PC-3 (cell line): ENCODE data around the gene PSMG3. TPM values are rescaled to one million over a fixed set of nuclear protein-coding genes. Genes with fewer than 3 reads are reported as not detected.

Experiments used
- ATAC-seq: fragments of 200-7000 bp; cut with Tn5 transposase; 2 replicates; pipeline ENCODE4 v1.9.1; 2020; ENCODE audit warnings: mild to moderate bottlenecking, moderate library complexity
- BruUV-seq: library from RNA; stranded (reverse); fragments of 400-500 nt; replicated peaks from 2 replicates; lab custom pipeline; 2021; lab: Mats Ljungman, UMichigan
- CTCF ChIA-PET: fragments of 300-600 bp; sonication (Branson Sonifier 250); formaldehyde crosslinking; loops from one replicate; lab custom pipeline; 2022; ENCODE audit warnings: antibody characterized with exemption; lab: Charles Lee
- POLR2A ChIA-PET: fragments of 300-600 bp; sonication (Branson Sonifier 250); formaldehyde crosslinking; loops from one replicate; lab custom pipeline; 2022; ENCODE audit warnings: antibody characterized with exemption; ENCODE audit not compliant: unreplicated experiment; lab: Charles Lee
- DNase-seq: peaks from one replicate; pipeline ENCODE4 v3.0.0-alpha.2; 2015
- H2AFZ ChIP-seq: fragments of 300-600 bp; sonication (generic); 2 replicates; pipeline ENCODE4 v1.6.0; 2016; ENCODE audit warnings: antibody characterized with exemption, low read length
- H3F3A ChIP-seq: fragments of 300-600 bp; sonication (generic); one replicate; pipeline ENCODE4 v1.6.0; 2017; ENCODE audit warnings: antibody characterized with exemption, low read length, control low read depth, mild to moderate bottlenecking; ENCODE audit not compliant: unreplicated experiment
- H3K27ac ChIP-seq: fragments of 300-600 bp; sonication (generic); 2 replicates; pipeline ENCODE4 v1.5.1; 2016; ENCODE audit warnings: mild to moderate bottlenecking, low read length
- H3K27me3 ChIP-seq: fragments of 300-600 bp; sonication (generic); 2 replicates; pipeline ENCODE4 v1.6.1; 2016; ENCODE audit warnings: low read length, mixed read lengths
- H3K36me3 ChIP-seq: fragments of 300-600 bp; sonication (generic); 2 replicates; pipeline ENCODE4 v1.6.1; 2016; ENCODE audit warnings: low read depth, mixed run types, low read length, mixed read lengths
- H3K4me1 ChIP-seq: fragments of 300-600 bp; sonication (generic); 2 replicates; pipeline ENCODE4 v1.5.1; 2016; ENCODE audit warnings: low read length; ENCODE audit not compliant: insufficient read depth
- H3K4me2 ChIP-seq: fragments of 300-600 bp; sonication (generic); 2 replicates; pipeline ENCODE4 v1.6.0; 2016; ENCODE audit warnings: low read length
- H3K4me3 ChIP-seq: fragments of 300-600 bp; sonication (generic); 2 replicates; pipeline ENCODE4 v1.5.1; 2016; ENCODE audit warnings: mild to moderate bottlenecking, low read length, mixed read lengths
- H3K79me2 ChIP-seq: fragments of 300-600 bp; sonication (generic); 2 replicates; pipeline ENCODE4 v1.6.1; 2017; ENCODE audit warnings: low read length, mixed read lengths
- H3K9ac ChIP-seq: fragments of 300-600 bp; sonication (generic); 2 replicates; pipeline ENCODE4 v1.6.0; 2016; ENCODE audit warnings: mild to moderate bottlenecking, low read length
- H3K9me2 ChIP-seq: fragments of 300-600 bp; sonication (generic); replicated peaks from 2 replicates; pipeline ENCODE4 v1.6.1; 2016; ENCODE audit warnings: mixed run types, low read length, mixed read lengths
- H3K9me3 ChIP-seq: fragments of 300-600 bp; sonication (generic); 2 replicates; pipeline ENCODE4 v1.6.1; 2016; ENCODE audit warnings: low read length, mixed read lengths
- H4K20me1 ChIP-seq: fragments of 300-600 bp; sonication (generic); 2 replicates; pipeline ENCODE4 v1.6.1; 2016; ENCODE audit warnings: low read length, mixed read lengths
- CTCF ChIP-seq: fragments of 300-600 bp; sonication (generic); conservative IDR thresholded peaks from 2 replicates; pipeline ENCODE4 v1.5.1; 2017; ENCODE audit warnings: antibody characterized with exemption, low read depth, mild to moderate bottlenecking, low read length
- EZH2 ChIP-seq: fragments of 300-600 bp; sonication (generic); IDR thresholded peaks from one replicate; pipeline ENCODE4 v1.6.1; 2017; ENCODE audit warnings: antibody characterized with exemption, mild to moderate bottlenecking, low read length; ENCODE audit not compliant: unreplicated experiment
- EZH2phosphoT487 ChIP-seq: fragments of 300-600 bp; sonication (generic); IDR thresholded peaks from 2 replicates; pipeline ENCODE4 v1.6.1; 2018; ENCODE audit warnings: mild to moderate bottlenecking, antibody characterized with exemption, low read length, borderline replicate concordance
- intact Hi-C: fragments of 100-400 bp; cut with micrococcal nuclease; formaldehyde crosslinking; loops from 2 replicates; pipeline ENCODE4 v1.9.0; 2023
- total RNA-seq: library from RNA; depleted of rRNA; stranded (reverse); fragments of >200 nt; gene quantifications from 2 replicates; pipeline ENCODE4 v1.2.3, GENCODE V29; 2014

PSMG3 gene
- total RNA-seq, 1 experiment from 2014 or later = 133 TPM

GRCh38 chr7:1539882-1540775 lies 29.7 kb downstream of the PSMG3 start:
- BruUV-seq = no TSS peak
- Histone ChIP-seq H3K4me3 (no peak overlapping the region), H3K27ac (no peak overlapping the region), H3K9ac (no peak overlapping the region), H3K4me1 (peaks cover 18% of the 10 kb centered on the region), H3F3A (no peaks in the 10 kb centered on the region), H4K20me1 (no peaks in the 10 kb centered on the region), H2AFZ (no peak overlapping the region), H3K27me3 (no peaks in the 10 kb centered on the region), H3K4me2 (no peak overlapping the region), H3K79me2 (peaks cover 49% of the 10 kb centered on the region), H3K9me2 (no peaks in the 10 kb centered on the region), H3K36me3 (peaks cover 12% of the 10 kb centered on the region), H3K9me3 (no peaks in the 10 kb centered on the region)
- DNase-seq (no peak), ATAC-seq (no peak)
- CTCF ChIA-PET = no interaction called here
- POLR2A ChIA-PET = interaction anchor here (0.7 kb wide), 1 partner anchor 10 kb away, joined by 3 read pairs; no protein-coding TSS in a partner anchor
- intact Hi-C loops = no loop called here
- TF ChIP-seq EZH2phosphoT487 (no peak), CTCF (no peak), EZH2 (no peak)

GRCh38 chr7:1539181-1539881 lies 30.5 kb downstream of the PSMG3 start:
- TF ChIP-seq EZH2 (no peak), CTCF (no peak), EZH2phosphoT487 (no peak)
- Histone ChIP-seq H3K9me3 (no peaks in the 10 kb centered on the region), H3K4me2 (no peak overlapping the region), H3K4me1 (peaks cover 24% of the 10 kb centered on the region), H4K20me1 (peaks cover 5% of the 10 kb centered on the region; the same call in 1 of the 2 replicates), H3K27me3 (no peaks in the 10 kb centered on the region), H3K9ac (no peak overlapping the region), H2AFZ (no peak overlapping the region), H3K79me2 (peaks cover 57% of the 10 kb centered on the region), H3K4me3 (no peak overlapping the region), H3K36me3 (peaks cover 12% of the 10 kb centered on the region), H3K27ac (0 out of 2 replicates have a peak overlapping the region, but pooled peaks have one; percentile 5), H3K9me2 (no peaks in the 10 kb centered on the region), H3F3A (no peaks in the 10 kb centered on the region)
- ChIA-PET CTCF (no interaction called here), POLR2A (no interaction called here)
- no peak for DNase-seq
- ATAC-seq = no peak
- BruUV-seq = no TSS peak
- intact Hi-C loops = no loop called here
